ENCODE results near the gene AGBL3.

Gene AGBL3

GRCh38 chr7:135150072-135150782, 163.9 kb downstream of the AGBL3 start:
- DNase-seq = no peak

GRCh38 chr7:135151132-135151531, 164.8 kb downstream of the AGBL3 start:
- no peak for DNase-seq

GRCh38 chr7:135151533-135151932, 165.2 kb downstream of the AGBL3 start:
- no peak for DNase-seq

- DNase-seq = no peak
Observed at GRCh38 chr7:135152442-135152841, 166.1 kb downstream of the AGBL3 start.

GRCh38 chr7:135154734-135155133, 168.4 kb downstream of the AGBL3 start:
- DNase-seq = no peak

- DNase-seq = no peak
Observed at GRCh38 chr7:135156290-135156689, 170.0 kb downstream of the AGBL3 start.

GRCh38 chr7:135158141-135158655, 171.9 kb downstream of the AGBL3 start:
- DNase-seq = no peak

- no peak for DNase-seq
Observed at GRCh38 chr7:135158874-135159273, 172.6 kb downstream of the AGBL3 start.

- DNase-seq = no peak
Observed at GRCh38 chr7:135159359-135160085, 173.2 kb downstream of the AGBL3 start.

- DNase-seq = peak; percentile 20
Observed at GRCh38 chr7:135160098-135160857, 174.0 kb downstream of the AGBL3 start.

- no peak for DNase-seq
Observed at GRCh38 chr7:135160858-135161653, 174.7 kb downstream of the AGBL3 start.

GRCh38 chr7:135161669-135162068, 175.4 kb downstream of the AGBL3 start:
- no peak for DNase-seq

GRCh38 chr7:135162382-135163001, 176.2 kb downstream of the AGBL3 start:
- DNase-seq = no peak

- no peak for DNase-seq
Observed at GRCh38 chr7:135164357-135165061, 178.2 kb downstream of the AGBL3 start.

- DNase-seq = no peak
Observed at GRCh38 chr7:135165862-135166261, 179.6 kb downstream of the AGBL3 start.

- no peak for DNase-seq
Observed at GRCh38 chr7:135166338-135166990, 180.2 kb downstream of the AGBL3 start.

- no peak for DNase-seq
Observed at GRCh38 chr7:135167365-135167917, 181.1 kb downstream of the AGBL3 start.

- DNase-seq = no peak
Observed at GRCh38 chr7:135168001-135168400, 181.7 kb downstream of the AGBL3 start.

GRCh38 chr7:135168489-135169140, 182.3 kb downstream of the AGBL3 start:
- no peak for DNase-seq

All from activated CD4-positive, alpha-beta T cell treated with anti-CD3 and anti-CD28 coated beads, Interleukin-2, amount 50 U/mL, for 16 hours (primary cell).